ENCODE data around the gene HCN1. TPM values are rescaled to one million over a fixed set of nuclear protein-coding genes. Genes with fewer than 3 reads are reported as not detected.

HCN1 gene
- total RNA-seq, 2 donors from 2014 or later, result 0.52 to 3.0 TPM

DNA sequence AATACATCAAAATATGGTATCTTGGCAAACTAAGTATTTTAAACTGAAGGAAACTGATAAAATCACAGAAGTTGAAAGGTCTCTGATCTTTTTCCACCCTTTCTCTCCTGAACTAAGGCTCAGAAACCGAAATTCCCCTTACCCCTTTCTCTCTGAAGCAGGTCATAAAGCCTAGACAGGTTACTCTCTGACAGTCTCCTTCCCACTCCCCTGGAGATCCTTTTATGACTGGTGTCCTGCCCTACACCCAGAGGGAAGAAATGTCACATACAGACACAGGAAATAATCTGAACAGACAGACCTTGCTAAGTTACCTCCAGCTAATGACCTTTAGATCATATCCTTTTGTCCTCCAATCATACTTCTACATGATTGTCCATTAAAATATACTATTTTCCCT, 127.4 kb downstream of the HCN1 start:
- 41 to 46% methylated on average over 1 of the region's 1 CpG for WGBS, 2 donors
- H3K27me3 ChIP-seq, result no peaks in the 10 kb centered on the region
- H3K4me3 ChIP-seq, result no peak overlapping the region
- no peak for ATAC-seq
- no peaks in the 10 kb centered on the region for H3K4me1 ChIP-seq
- no peak overlapping the region for H3K27ac ChIP-seq
- no peaks in the 10 kb centered on the region for H3K36me3 ChIP-seq (replicated peaks in 1 of 2; ENCODE audit: insufficient read depth in 1 of 2, low read depth in 2 of 2)
- intact Hi-C loops (cut with DNase I), result no loop called here
- DNase-seq, result no peak
- H3K9me3 ChIP-seq, result no peaks in the 10 kb centered on the region
- TF ChIP-seq CTCF (IDR thresholded peaks at IDR 0.05) (no peak), POLR2A (IDR thresholded peaks at IDR 0.05) (no peak)

DNA sequence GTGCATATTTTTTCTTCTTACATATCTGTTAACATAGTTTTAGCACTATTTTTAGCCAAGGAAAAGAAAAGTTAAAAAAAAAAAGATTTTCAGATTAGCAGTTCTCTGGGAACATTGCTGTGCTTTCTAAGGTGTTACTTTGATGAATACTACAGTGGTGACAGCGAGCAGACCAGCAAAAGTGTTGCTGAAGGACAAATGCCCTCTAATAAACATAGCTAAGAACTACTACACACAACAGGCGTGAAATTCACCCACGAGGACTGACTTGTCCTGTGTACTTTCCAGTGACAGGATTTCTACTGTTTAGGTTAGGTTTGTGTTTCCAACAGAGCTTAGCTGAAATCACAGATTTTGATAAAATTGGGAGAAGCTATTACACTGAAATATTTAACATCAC, 153.8 kb downstream of the HCN1 start:
- no peak for DNase-seq
- TF ChIP-seq CTCF (IDR thresholded peaks at IDR 0.05) (no peak), POLR2A (IDR thresholded peaks at IDR 0.05) (no peak)
- Histone ChIP-seq H3K4me1 (no peaks in the 10 kb centered on the region), H3K27ac (no peak overlapping the region), H3K4me3 (no peak overlapping the region), H3K36me3 (replicated peaks in 1 of 2; ENCODE audit: insufficient read depth in 1 of 2, low read depth in 2 of 2) (no peaks in the 10 kb centered on the region), H3K27me3 (no peaks in the 10 kb centered on the region), H3K9me3 (no peaks in the 10 kb centered on the region)
- WGBS, 2 donors, result 30 to 38% methylated on average over 3 of the region's 3 CpGs
- ATAC-seq, result no peak
- intact Hi-C loops (cut with DNase I), result no loop called here

- H3K4me1 ChIP-seq, result no peaks in the 10 kb centered on the region
- ATAC-seq (no peak), DNase-seq (no peak)
- H3K9me3 ChIP-seq, result no peaks in the 10 kb centered on the region
- intact Hi-C loops (cut with DNase I), result no loop called here
- no peaks in the 10 kb centered on the region for H3K36me3 ChIP-seq (replicated peaks in 1 of 2; ENCODE audit: insufficient read depth in 1 of 2, low read depth in 2 of 2)
- H3K27me3 ChIP-seq, result no peaks in the 10 kb centered on the region
- TF ChIP-seq POLR2A (IDR thresholded peaks at IDR 0.05) (no peak), CTCF (IDR thresholded peaks at IDR 0.05) (no peak)
- WGBS, 2 donors, result 76 to 91% methylated on average over 1 of the region's 1 CpG
- no peak overlapping the region for H3K27ac ChIP-seq
- H3K4me3 ChIP-seq, result no peak overlapping the region
Observed at GRCh38 chr5:45533663-45534062, 162.5 kb downstream of the HCN1 start.

GRCh38 chr5:45532826-45533624, 163.2 kb downstream of the HCN1 start:
- DNase-seq (no peak), ATAC-seq (no peak)
- Histone ChIP-seq H3K27ac (no peak overlapping the region), H3K4me1 (no peaks in the 10 kb centered on the region), H3K9me3 (no peaks in the 10 kb centered on the region), H3K36me3 (replicated peaks in 1 of 2; ENCODE audit: insufficient read depth in 1 of 2, low read depth in 2 of 2) (no peaks in the 10 kb centered on the region), H3K4me3 (no peak overlapping the region), H3K27me3 (no peaks in the 10 kb centered on the region)
- 70 to 72% methylated on average over 4 of the region's 4 CpGs for WGBS, 2 donors
- intact Hi-C loops (cut with DNase I), result no loop called here
- TF ChIP-seq CTCF (IDR thresholded peaks at IDR 0.05), result no peak

- H3K27ac ChIP-seq, result no peak overlapping the region
- H3K9me3 ChIP-seq, result no peaks in the 10 kb centered on the region
- H3K4me3 ChIP-seq, result no peak overlapping the region
- no peaks in the 10 kb centered on the region for H3K36me3 ChIP-seq (replicated peaks in 1 of 2; ENCODE audit: insufficient read depth in 1 of 2, low read depth in 2 of 2)
- no peaks in the 10 kb centered on the region for H3K4me1 ChIP-seq
- no peaks in the 10 kb centered on the region for H3K27me3 ChIP-seq
- TF ChIP-seq POLR2A (IDR thresholded peaks at IDR 0.05), result no peak
- TF ChIP-seq CTCF (IDR thresholded peaks at IDR 0.05), result peak; percentile 24 to 73 (median 57)
- intact Hi-C loops (cut with DNase I), result no loop called here
- 17% methylated on average over 2 of the region's 2 CpGs for WGBS, 2 donors
- DNase-seq, result peak; percentile 61 to 78 (median 66)
- ATAC-seq, result peak; percentile 59
Observed at GRCh38 chr5:45521067-45521466, 175.1 kb downstream of the HCN1 start.
